Measurements from ENCODE around the gene SBF2.

- TF ChIP-seq CTCF (conservative IDR thresholded peaks at IDR 0.05; ENCODE audit: low read depth, low read length): no peak
- TF ChIP-seq EZH2 (IDR thresholded peaks at IDR 0.05; ENCODE audit: low read length, unreplicated experiment): no peak
Measured at GRCh38 chr11:10319702-10320558, 25.9 kb upstream of the SBF2 start.
